HG02759 (cell line): Measurements from ENCODE around the gene EVI5L.
"Not testable (repeated sequence)": the region's sequence is repeated elsewhere in the genome, so short reads cannot be mapped to it uniquely, and the experiment has no call there.

Experiments
- ATAC-seq: cut with Tn5 transposase; IDR thresholded peaks from one replicate; pipeline ENCODE4 v1.9.1; 2021; ENCODE audit warnings: mild to moderate bottlenecking, moderate library complexity; ENCODE audit not compliant: unreplicated experiment

The EVI5L gene

DNA sequence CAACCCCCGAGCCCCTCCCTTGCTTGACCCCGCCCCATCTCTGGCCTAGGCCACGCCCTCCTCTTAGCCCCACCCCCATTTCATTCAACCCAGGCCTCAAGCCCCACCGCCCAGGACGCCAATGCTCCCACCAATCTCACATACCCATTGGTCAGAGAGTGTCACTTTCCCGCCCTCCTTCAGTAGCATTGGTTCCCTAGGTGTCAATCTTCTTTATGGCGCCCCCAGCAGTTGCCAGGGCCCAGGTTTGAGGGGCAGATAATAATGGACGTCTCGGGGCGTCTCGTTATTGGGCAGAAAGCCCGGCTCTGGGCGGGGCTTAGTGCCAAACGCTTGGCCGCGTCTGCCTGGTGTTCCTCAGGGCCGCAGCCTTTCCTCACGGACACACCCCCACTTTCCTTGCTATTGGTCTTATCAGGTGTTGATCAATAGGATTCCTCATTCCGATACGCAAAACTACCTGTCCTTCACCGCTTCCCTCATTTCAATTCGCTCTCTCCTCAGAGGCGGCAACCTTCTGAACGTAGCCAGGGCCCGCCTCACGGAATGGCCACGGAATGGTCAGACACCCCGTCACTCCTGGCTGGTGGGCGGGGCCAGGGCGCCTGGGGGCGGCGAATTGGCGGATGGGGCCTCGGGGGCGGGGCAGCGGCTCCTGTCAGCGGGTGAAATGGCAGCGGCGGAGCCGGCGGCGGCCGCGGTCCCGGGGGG is at the start of gene EVI5L:
Gene EVI5L (plus strand): TSS at position 658 of the 711 bp plus-strand sequence. CDS start 16,325 bp downstream, outside the sequence.
- peak; percentile 85 for ATAC-seq

DNA sequence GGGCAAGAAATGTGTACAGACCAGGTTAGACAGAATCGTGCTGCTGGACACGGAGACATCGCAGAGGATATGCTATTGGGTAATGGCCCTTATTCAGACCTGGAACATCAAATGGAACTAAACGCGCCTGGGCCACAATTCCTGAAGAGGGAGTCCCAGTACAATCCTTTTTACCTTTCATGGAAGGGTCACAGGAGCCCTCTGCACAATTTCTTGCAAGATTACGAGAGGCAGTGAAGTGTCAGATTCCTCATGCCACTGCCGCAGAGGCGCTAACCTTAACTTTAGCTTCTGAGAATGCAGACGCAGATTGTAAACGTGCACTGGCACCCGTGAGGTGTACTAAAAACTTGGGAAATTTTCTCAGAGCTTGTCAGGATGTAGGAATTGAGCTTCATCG is 48.9 kb upstream of the EVI5L start:
- no peak for ATAC-seq

DNA sequence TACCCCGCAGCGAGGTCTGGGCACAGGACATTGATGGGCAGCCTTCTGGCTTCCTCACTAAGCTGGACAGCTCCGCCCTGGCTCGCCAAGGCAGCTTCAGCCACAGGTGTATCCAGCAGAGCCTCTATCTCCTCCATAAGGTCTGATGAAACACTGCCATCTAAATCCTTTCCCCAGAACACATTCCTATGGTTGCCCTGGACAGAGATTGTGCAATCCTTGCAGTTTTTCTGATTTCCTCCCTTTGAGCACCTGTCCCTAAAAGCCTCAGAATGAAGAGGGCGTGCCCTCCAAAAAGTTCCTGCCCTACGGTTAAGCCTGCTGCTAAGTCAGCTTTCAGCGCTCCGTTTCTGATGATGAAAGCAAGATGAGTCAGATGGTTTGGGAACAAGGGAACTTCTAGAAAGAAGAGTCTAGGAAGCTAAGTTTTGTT is 46.0 kb upstream of the EVI5L start:
- ATAC-seq: no peak

GRCh38 chr19:7784856-7785255 is 45.2 kb upstream of the EVI5L start:
- ATAC-seq: no peak

- no peak for ATAC-seq
Observed at GRCh38 chr19:7787141-7787540, 42.9 kb upstream of the EVI5L start.

GRCh38 chr19:7787602-7788177 is 42.3 kb upstream of the EVI5L start:
- ATAC-seq: no peak

DNA sequence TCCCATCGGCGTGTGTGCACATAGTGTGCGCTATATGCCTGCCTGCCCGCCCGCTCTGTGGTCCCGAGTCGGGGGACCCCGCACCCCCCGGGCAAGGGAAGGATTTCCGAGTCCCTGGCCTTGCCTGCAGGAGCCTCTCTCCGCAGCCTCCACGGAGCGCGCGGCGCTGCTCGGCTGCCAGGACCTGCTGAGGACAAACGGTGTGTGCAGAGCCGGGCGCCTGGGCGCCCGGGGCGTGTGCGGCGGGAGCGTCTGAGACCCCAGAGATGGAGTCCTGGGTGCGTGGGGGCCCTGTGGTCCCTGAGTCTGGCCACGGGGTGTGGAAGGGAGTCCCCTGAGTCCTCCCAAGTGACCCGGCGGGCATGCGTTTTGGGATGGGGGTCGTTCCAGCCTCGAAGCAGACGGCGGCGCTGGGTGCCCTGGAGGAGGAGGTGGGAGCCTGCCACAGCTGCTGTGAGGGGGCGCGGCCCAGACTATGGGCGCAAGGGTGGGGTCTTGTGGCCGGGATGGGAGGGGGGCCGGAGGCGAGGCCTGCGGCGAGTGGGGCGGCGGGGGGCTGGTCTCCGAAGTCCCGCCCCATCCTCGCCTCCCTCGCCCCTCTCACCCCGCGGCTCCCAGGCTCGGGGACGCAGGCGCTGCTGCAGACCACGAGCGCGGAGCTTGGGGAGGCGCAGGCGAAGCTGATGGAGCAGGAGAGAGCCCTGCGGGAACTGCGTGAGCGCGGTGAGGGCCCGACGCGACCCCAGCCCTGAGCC is 41.7 kb upstream of the EVI5L start:
- ATAC-seq: no peak

GRCh38 chr19:7788933-7789323 is 41.1 kb upstream of the EVI5L start:
- ATAC-seq: no peak

- ATAC-seq: no peak
Observed at GRCh38 chr19:7789447-7789846, 40.6 kb upstream of the EVI5L start.

GRCh38 chr19:7790416-7790815 is 39.6 kb upstream of the EVI5L start:
- no peak for ATAC-seq

- ATAC-seq: no peak
Observed at GRCh38 chr19:7792281-7792680, 37.7 kb upstream of the EVI5L start.

DNA sequence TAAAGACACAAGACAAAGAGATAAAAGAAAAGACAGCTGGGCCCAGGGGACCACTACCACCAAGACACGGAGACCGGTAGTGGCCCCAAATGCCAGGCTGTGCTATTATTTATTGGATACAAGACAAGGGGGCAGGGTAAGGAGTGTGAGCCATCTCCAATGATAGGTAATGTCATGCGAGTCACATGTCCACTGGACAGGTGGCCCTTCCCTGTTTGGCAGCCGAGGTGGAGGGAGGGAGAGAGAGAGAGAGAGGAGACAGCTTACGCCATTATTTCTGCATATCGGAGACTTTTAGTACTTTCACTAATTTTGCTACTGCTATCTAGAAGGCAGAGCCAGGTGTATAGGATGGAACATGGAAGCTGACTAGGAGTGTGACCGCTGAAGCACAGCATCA is 37.3 kb upstream of the EVI5L start:
- ATAC-seq: not testable (repeated sequence)

DNA sequence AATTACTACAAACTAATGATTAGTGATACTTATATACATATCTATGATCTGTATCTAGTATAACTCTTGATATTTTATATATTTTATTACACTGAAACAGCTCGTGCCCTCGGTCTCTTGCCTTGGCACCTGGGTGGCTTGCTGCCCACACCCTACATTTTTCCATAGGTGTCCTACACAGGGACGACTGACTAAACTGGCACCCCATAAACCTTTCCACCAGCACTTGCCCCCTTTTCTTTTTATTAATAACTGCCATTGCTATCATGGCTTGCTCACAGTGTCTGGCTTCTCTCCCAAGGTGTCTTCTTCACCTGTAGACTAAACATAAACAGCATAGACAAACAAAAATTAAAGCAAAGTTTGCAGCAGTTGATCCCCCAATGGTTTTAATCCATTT is 36.5 kb upstream of the EVI5L start:
- ATAC-seq: no peak

GRCh38 chr19:7795555-7796161 is 34.4 kb upstream of the EVI5L start:
- no peak for ATAC-seq

GRCh38 chr19:7799640-7800355 is 30.2 kb upstream of the EVI5L start:
- ATAC-seq: no peak

GRCh38 chr19:7801020-7801570 is 28.9 kb upstream of the EVI5L start:
- no peak for ATAC-seq

DNA sequence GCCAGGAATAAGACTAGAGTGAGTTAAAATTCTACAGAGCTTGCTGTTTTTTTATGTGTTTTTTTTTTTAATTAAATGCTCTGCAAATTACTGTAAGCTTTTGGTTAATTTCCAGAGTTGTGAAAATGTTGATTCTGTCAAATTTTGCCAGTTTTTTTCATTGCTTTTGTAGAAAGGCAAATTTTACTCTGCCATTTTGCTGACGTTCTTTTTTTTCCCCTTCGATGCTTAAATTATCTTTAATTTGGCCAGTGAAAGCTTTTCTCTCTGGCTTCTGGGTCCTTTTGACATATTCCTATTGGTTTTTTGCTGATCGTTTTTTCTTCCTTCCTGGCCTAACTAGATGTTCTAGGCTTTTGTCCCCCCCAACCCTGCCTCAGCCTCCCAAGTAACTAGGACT is 23.8 kb upstream of the EVI5L start:
- ATAC-seq: no peak

DNA sequence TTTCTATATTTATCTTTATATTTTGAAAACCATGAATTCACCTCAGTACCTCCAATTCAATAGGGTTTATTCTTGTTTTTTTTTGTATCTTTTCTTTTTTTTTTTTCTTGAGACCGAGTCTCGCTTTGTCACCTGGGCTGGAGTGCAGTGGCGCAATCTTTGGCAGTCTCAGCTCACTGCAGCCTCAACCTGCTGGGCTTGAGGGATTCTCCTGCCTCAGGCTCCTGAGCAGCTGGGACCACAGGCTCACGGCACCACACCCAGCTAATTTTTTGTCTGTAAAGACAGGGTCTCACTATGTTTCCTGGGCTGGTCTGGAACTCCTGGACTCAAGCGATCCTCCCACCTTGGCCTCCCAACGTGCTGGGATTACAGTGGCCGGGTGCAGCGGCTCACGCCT is 23.1 kb upstream of the EVI5L start:
- ATAC-seq: no peak

DNA sequence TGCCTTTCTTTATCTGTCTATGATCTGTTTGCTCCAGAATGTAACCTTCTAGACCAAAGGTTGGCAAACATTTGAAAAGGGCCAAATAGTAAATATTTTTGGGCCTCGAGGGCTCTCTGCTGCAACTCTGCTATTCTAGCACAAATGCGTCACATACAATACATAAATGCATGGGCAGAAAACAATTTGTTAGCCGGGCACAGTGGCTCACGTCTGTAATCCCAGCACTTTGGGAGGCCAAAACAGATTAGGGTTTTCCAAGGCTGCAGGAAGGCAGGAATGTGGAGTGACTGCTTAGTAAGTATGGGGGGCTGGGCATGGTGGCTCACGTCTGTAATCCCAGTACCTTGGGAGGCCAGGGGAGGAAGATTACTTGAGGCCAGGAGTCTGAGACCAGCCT is 21.9 kb upstream of the EVI5L start:
- ATAC-seq: no peak

- ATAC-seq: no peak
Observed at GRCh38 chr19:7811989-7812388, 18.0 kb upstream of the EVI5L start.

DNA sequence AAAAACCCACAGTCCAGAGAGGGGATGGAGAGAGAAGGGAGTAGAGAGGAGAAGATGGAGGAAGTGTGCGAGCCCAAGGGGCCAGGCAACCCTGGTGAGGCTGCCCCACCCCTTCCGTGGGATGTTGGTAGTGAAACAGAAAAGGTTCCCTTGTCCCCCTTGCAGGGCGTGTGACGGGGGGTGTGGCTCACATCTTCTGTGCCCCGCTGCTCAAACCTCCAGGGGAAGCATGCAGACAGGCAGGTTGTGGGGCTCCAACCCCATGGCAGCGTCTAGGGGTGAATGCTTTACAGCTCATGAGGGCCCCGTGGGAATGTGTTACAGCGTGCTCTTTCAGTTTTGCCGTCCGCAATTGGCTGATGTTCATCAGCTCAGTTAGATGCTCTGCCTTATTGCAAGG is 14.7 kb upstream of the EVI5L start:
- ATAC-seq: no peak
